Measurements from ENCODE around the gene STRBP. TPM values are rescaled to one million over a fixed set of nuclear protein-coding genes. Genes with fewer than 3 reads are reported as not detected.

STRBP gene
- total RNA-seq, 4 donors from 2014 or later = 10.6 to 18.4 (median 14.5) TPM

DNA sequence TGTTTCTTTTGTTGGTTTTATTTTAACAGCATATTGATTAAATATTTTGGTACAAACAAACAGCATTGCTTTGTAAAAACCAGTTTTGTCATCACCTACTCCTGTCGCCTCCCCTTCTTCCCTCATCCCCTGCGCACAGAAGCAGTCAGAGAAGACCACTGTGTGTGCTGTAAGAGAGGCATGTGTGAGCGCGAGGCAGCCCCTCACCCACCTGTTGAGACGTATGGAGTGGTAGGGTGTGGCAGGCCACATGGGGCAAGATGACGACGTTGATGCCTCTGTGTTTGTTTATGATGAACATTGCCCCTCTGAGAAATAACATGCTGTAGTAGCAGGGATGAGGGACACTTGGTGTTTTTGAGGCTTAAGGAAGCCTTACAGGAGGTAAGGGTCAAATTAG is 163.6 kb downstream of the STRBP start:
- Histone ChIP-seq H3K36me3 (peaks cover 94% of the 10 kb centered on the region), H3K4me1 (no peaks in the 10 kb centered on the region), H3K9me3 (no peaks in the 10 kb centered on the region), H3K4me3 (no peak overlapping the region), H3K27me3 (no peaks in the 10 kb centered on the region), H3K27ac (no peak overlapping the region)
- TF ChIP-seq, protein P1, sequence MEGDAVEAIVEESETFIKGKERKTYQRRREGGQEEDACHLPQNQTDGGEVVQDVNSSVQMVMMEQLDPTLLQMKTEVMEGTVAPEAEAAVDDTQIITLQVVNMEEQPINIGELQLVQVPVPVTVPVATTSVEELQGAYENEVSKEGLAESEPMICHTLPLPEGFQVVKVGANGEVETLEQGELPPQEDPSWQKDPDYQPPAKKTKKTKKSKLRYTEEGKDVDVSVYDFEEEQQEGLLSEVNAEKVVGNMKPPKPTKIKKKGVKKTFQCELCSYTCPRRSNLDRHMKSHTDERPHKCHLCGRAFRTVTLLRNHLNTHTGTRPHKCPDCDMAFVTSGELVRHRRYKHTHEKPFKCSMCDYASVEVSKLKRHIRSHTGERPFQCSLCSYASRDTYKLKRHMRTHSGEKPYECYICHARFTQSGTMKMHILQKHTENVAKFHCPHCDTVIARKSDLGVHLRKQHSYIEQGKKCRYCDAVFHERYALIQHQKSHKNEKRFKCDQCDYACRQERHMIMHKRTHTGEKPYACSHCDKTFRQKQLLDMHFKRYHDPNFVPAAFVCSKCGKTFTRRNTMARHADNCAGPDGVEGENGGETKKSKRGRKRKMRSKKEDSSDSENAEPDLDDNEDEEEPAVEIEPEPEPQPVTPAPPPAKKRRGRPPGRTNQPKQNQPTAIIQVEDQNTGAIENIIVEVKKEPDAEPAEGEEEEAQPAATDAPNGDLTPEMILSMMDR (IDR thresholded peaks at IDR 0.05) = no peak
- TF ChIP-seq EP300 (IDR thresholded peaks at IDR 0.05) (no peak), POLR2AphosphoS5 (IDR thresholded peaks at IDR 0.05) (no peak), POLR2A (IDR thresholded peaks at IDR 0.05) (no peak)
- DNase-seq (ENCODE audit: low spot score in 2 of 2) = no peak
- WGBS = 63% methylated on average over 7 of the region's 7 CpGs

GRCh38 chr9:123102375-123103113 is 165.8 kb downstream of the STRBP start:
- no peaks in the 10 kb centered on the region for H3K27me3 ChIP-seq
- no peaks in the 10 kb centered on the region for H3K9me3 ChIP-seq
- H3K4me1 ChIP-seq = no peaks in the 10 kb centered on the region
- no peak overlapping the region for H3K27ac ChIP-seq
- H3K4me3 ChIP-seq = no peak overlapping the region
- DNase-seq (ENCODE audit: low spot score in 2 of 2) = no peak
- 54% methylated on average over 3 of the region's 3 CpGs for WGBS
- TF ChIP-seq, protein P1 (IDR thresholded peaks at IDR 0.05) = no peak
- peaks cover 94% of the 10 kb centered on the region for H3K36me3 ChIP-seq

GRCh38 chr9:123099548-123099947 is 168.8 kb downstream of the STRBP start:
- no peak for TF ChIP-seq POLR2AphosphoS5 (IDR thresholded peaks at IDR 0.05)
- TF ChIP-seq, protein P1 (IDR thresholded peaks at IDR 0.05) = no peak
- no peak for TF ChIP-seq POLR2A (IDR thresholded peaks at IDR 0.05)
- TF ChIP-seq EP300 (IDR thresholded peaks at IDR 0.05) = no peak
- H3K4me1 ChIP-seq = no peaks in the 10 kb centered on the region
- H3K9me3 ChIP-seq = no peaks in the 10 kb centered on the region
- no peaks in the 10 kb centered on the region for H3K27me3 ChIP-seq
- H3K4me3 ChIP-seq = no peak overlapping the region
- peaks cover 97% of the 10 kb centered on the region for H3K36me3 ChIP-seq
- H3K27ac ChIP-seq = no peak overlapping the region
- DNase-seq (ENCODE audit: low spot score in 2 of 2) = no peak
- 91% methylated on average over 3 of the region's 3 CpGs for WGBS

- Histone ChIP-seq H3K4me1 (no peaks in the 10 kb centered on the region), H3K9me3 (no peaks in the 10 kb centered on the region), H3K27me3 (no peaks in the 10 kb centered on the region), H3K4me3 (no peak overlapping the region), H3K27ac (no peak overlapping the region), H3K36me3 (peaks cover 94% of the 10 kb centered on the region)
- TF ChIP-seq POLR2A (IDR thresholded peaks at IDR 0.05) (no peak), POLR2AphosphoS5 (IDR thresholded peaks at IDR 0.05) (no peak), EP300 (IDR thresholded peaks at IDR 0.05) (no peak)
- TF ChIP-seq, protein P1 (IDR thresholded peaks at IDR 0.05) = no peak
- WGBS = 90% methylated on average over 6 of the region's 6 CpGs
- no peak for DNase-seq (ENCODE audit: low spot score in 2 of 2)
Observed at GRCh38 chr9:123099042-123099441, 169.3 kb downstream of the STRBP start.

- 100% methylated on average over 2 of the region's 4 CpGs for WGBS
- no peak overlapping the region for H3K27ac ChIP-seq
- H3K4me3 ChIP-seq = no peak overlapping the region
- H3K27me3 ChIP-seq = no peaks in the 10 kb centered on the region
- TF ChIP-seq EP300 (IDR thresholded peaks at IDR 0.05) = no peak
- TF ChIP-seq POLR2A (IDR thresholded peaks at IDR 0.05) = no peak
- TF ChIP-seq, protein P1 (IDR thresholded peaks at IDR 0.05) = no peak
- no peak for TF ChIP-seq POLR2AphosphoS5 (IDR thresholded peaks at IDR 0.05)
- no peak for DNase-seq (ENCODE audit: low spot score in 2 of 2)
- H3K36me3 ChIP-seq = peaks cover 93% of the 10 kb centered on the region
- H3K9me3 ChIP-seq = no peaks in the 10 kb centered on the region
- no peaks in the 10 kb centered on the region for H3K4me1 ChIP-seq
Observed at GRCh38 chr9:123098096-123098459, 170.3 kb downstream of the STRBP start.

Measured in suprapubic skin (tissue), 4 donors.